PC-9 (cell line): Measurements from ENCODE around the gene ROBO1. TPM values are rescaled to one million over a fixed set of nuclear protein-coding genes. Genes with fewer than 3 reads are reported as not detected.

ENCODE experiments used
- BruUV-seq: library from RNA; stranded (reverse); fragments of 400-500 nt; replicated peaks from 2 replicates; lab custom pipeline; 2021; lab: Mats Ljungman, UMichigan
- CTCF ChIA-PET: fragments of 300-600 bp; sonication (Branson Sonifier 250); formaldehyde crosslinking; loops from one replicate; lab custom pipeline; 2022; ENCODE audit warnings: antibody characterized with exemption; lab: Charles Lee
- POLR2A ChIA-PET: fragments of 300-600 bp; sonication (Branson Sonifier 250); formaldehyde crosslinking; loops from one replicate; lab custom pipeline; 2022; ENCODE audit warnings: antibody characterized with exemption; ENCODE audit not compliant: unreplicated experiment; lab: Charles Lee
- DNase-seq, 2 experiments: peaks; one replicate each; pipeline versions ENCODE4 v3.0.0 to v3.0.0-alpha.2; 2015 to 2022; ENCODE audit warnings: mixed read lengths in 1 of 2
- H2AFZ ChIP-seq: fragments of 200-600 bp; sonication (generic); 2 replicates; pipeline ENCODE4 v1.8.1; 2017; ENCODE audit warnings: antibody characterized with exemption
- H3F3A ChIP-seq: fragments of 200-600 bp; sonication (generic); 2 replicates; pipeline ENCODE4 v1.8.1; 2017; ENCODE audit warnings: antibody characterized with exemption, mild to moderate bottlenecking, low read depth; ENCODE audit not compliant: insufficient read depth
- H3K27ac ChIP-seq: fragments of 200-600 bp; sonication (generic); 2 replicates; pipeline ENCODE4 v1.6.1; 2016; ENCODE audit warnings: mixed run types
- H3K27me3 ChIP-seq: fragments of 200-600 bp; sonication (generic); 2 replicates; pipeline ENCODE4 v1.6.1; 2016; ENCODE audit warnings: low read depth, mixed run types; ENCODE audit not compliant: insufficient read depth
- H3K36me3 ChIP-seq: fragments of 200-600 bp; sonication (generic); 2 replicates; pipeline ENCODE4 v1.6.1; 2016; ENCODE audit warnings: low read depth, mixed run types
- H3K4me1 ChIP-seq: fragments of 200-600 bp; sonication (generic); replicated peaks from 2 replicates; pipeline ENCODE4 v1.6.1; 2016; ENCODE audit warnings: mixed run types; ENCODE audit not compliant: insufficient read depth
- H3K4me2 ChIP-seq: fragments of 200-600 bp; sonication (generic); 2 replicates; pipeline ENCODE4 v1.6.1; 2017; ENCODE audit warnings: mixed run types
- H3K4me3 ChIP-seq: fragments of 200-600 bp; sonication (generic); 2 replicates; pipeline ENCODE4 v1.6.1; 2016; ENCODE audit warnings: mixed run types
- H3K79me2 ChIP-seq: fragments of 200-600 bp; sonication (generic); 2 replicates; pipeline ENCODE4 v1.6.1; 2017; ENCODE audit warnings: low read depth, mixed run types
- H3K9me2 ChIP-seq: fragments of 200-600 bp; sonication (generic); 2 replicates; pipeline ENCODE4 v1.8.1; 2017; ENCODE audit warnings: mild to moderate bottlenecking; ENCODE audit not compliant: insufficient read depth
- H3K9me3 ChIP-seq: fragments of 200-600 bp; sonication (generic); 2 replicates; pipeline ENCODE4 v1.8.1; 2016; ENCODE audit warnings: low read depth; ENCODE audit not compliant: insufficient read depth
- H4K20me1 ChIP-seq: fragments of 200-600 bp; sonication (generic); 2 replicates; pipeline ENCODE4 v1.8.1; 2017; ENCODE audit not compliant: insufficient read depth
- EZH2 ChIP-seq: fragments of 200-600 bp; sonication (generic); IDR thresholded peaks from 2 replicates; pipeline ENCODE4 v1.8.0; 2017; ENCODE audit warnings: antibody characterized with exemption, low read depth
- intact Hi-C: fragments of 100-400 bp; cut with micrococcal nuclease; formaldehyde crosslinking; loops from one replicate; pipeline ENCODE4 v1.10.0; 2022; ENCODE audit not compliant: unreplicated experiment
- total RNA-seq: library from RNA; stranded (reverse); gene quantifications from 2 replicates; pipeline ENCODE4 v1.2.3, GENCODE V29; 2021
- TF ChIP-seq, protein P1 (sequence below): fragments of 200-600 bp; sonication (generic); conservative IDR thresholded peaks from 2 replicates; pipeline ENCODE4 v1.6.1; 2017; ENCODE audit warnings: mixed run types, antibody characterized with exemption, mild to moderate bottlenecking, moderate library complexity

ROBO1 gene
- total RNA-seq, 1 experiment from 2014 or later, result 17.5 TPM

- intact Hi-C loops, result no loop called here
- POLR2A ChIA-PET, result no interaction called here
- no peaks in the 10 kb centered on the region for H3K36me3 ChIP-seq
Measured at GRCh38 chr3:79364784-79365183, 403.0 kb downstream of the ROBO1 start.

GRCh38 chr3:79362571-79363270, 405.1 kb downstream of the ROBO1 start:
- Histone ChIP-seq H3K4me2 (no peak overlapping the region), H4K20me1 (no peaks in the 10 kb centered on the region), H3K27me3 (no peaks in the 10 kb centered on the region), H3K79me2 (no peaks in the 10 kb centered on the region), H3K4me3 (no peak overlapping the region), H3K9me2 (no peaks in the 10 kb centered on the region), H3K9me3 (no peaks in the 10 kb centered on the region), H3K4me1 (no peaks in the 10 kb centered on the region), H3K36me3 (no peaks in the 10 kb centered on the region), H3K27ac (no peak overlapping the region), H3F3A (no peaks in the 10 kb centered on the region), H2AFZ (no peak overlapping the region)
- no peak for TF ChIP-seq EZH2
- TF ChIP-seq, protein P1, sequence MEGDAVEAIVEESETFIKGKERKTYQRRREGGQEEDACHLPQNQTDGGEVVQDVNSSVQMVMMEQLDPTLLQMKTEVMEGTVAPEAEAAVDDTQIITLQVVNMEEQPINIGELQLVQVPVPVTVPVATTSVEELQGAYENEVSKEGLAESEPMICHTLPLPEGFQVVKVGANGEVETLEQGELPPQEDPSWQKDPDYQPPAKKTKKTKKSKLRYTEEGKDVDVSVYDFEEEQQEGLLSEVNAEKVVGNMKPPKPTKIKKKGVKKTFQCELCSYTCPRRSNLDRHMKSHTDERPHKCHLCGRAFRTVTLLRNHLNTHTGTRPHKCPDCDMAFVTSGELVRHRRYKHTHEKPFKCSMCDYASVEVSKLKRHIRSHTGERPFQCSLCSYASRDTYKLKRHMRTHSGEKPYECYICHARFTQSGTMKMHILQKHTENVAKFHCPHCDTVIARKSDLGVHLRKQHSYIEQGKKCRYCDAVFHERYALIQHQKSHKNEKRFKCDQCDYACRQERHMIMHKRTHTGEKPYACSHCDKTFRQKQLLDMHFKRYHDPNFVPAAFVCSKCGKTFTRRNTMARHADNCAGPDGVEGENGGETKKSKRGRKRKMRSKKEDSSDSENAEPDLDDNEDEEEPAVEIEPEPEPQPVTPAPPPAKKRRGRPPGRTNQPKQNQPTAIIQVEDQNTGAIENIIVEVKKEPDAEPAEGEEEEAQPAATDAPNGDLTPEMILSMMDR, result no peak
- BruUV-seq, result no TSS peak
- intact Hi-C loops, result no loop called here
- ChIA-PET CTCF (interaction anchor here (0.7 to 2.2 kb wide), 2 partner anchors 32 to 277 kb away, joined by 3 to 26 read pairs; no protein-coding TSS in a partner anchor), POLR2A (interaction anchor here (0.6 kb wide), 1 partner anchor 277 kb away, joined by 3 read pairs; no protein-coding TSS in a partner anchor)
- DNase-seq, result no peak

More at GRCh38 chr3:79364784-79365183, 403.0 kb downstream of the ROBO1 start:
- CTCF ChIA-PET, result interaction anchor here (0.7 kb wide), 1 partner anchor 278 kb away, joined by 3 read pairs; no protein-coding TSS in a partner anchor
- BruUV-seq, result no TSS peak
- Histone ChIP-seq H3K9me2 (no peaks in the 10 kb centered on the region), H4K20me1 (no peaks in the 10 kb centered on the region), H3K27me3 (no peaks in the 10 kb centered on the region), H3K27ac (no peak overlapping the region), H3K4me2 (no peak overlapping the region), H2AFZ (no peak overlapping the region), H3K9me3 (no peaks in the 10 kb centered on the region), H3K4me1 (no peaks in the 10 kb centered on the region), H3K4me3 (no peak overlapping the region), H3F3A (no peaks in the 10 kb centered on the region), H3K79me2 (no peaks in the 10 kb centered on the region)
- no peak for DNase-seq
- TF ChIP-seq EZH2, result no peak
- TF ChIP-seq, protein P1, result no peak

GRCh38 chr3:79361748-79362378, 405.9 kb downstream of the ROBO1 start:
- Histone ChIP-seq H3F3A (no peaks in the 10 kb centered on the region), H3K79me2 (no peaks in the 10 kb centered on the region), H3K27ac (no peak overlapping the region), H3K27me3 (no peaks in the 10 kb centered on the region), H3K9me2 (no peaks in the 10 kb centered on the region), H3K36me3 (no peaks in the 10 kb centered on the region), H3K4me2 (no peak overlapping the region), H3K4me3 (no peak overlapping the region), H4K20me1 (no peaks in the 10 kb centered on the region), H3K4me1 (no peaks in the 10 kb centered on the region), H2AFZ (no peak overlapping the region), H3K9me3 (no peaks in the 10 kb centered on the region)
- TF ChIP-seq, protein P1, result peak; percentile 74
- TF ChIP-seq EZH2, result no peak
- ChIA-PET CTCF (interaction anchor here (0.6 to 2.2 kb wide), 3 partner anchors 123 to 662 kb away, joined by 3 to 26 read pairs (median 3); no protein-coding TSS in a partner anchor), POLR2A (interaction anchor here (0.6 kb wide), 1 partner anchor 276 kb away, joined by 3 read pairs; no protein-coding TSS in a partner anchor)
- BruUV-seq, result no TSS peak
- intact Hi-C loops, result loop anchor here (2.0 kb wide), 2 partner anchors 275 to 701 kb away; no protein-coding TSS in a partner anchor
- DNase-seq, result no peak
